HepG2 (cell line): ENCODE results near the gene FXYD1.

Source experiments
- ETV5 ChIP-seq: IDR thresholded peaks from 2 replicates; pipeline ENCODE4 v1.6.1; 2018; ENCODE audit warnings: missing biosample characterization, missing genetic modification reagents, inconsistent platforms, borderline replicate concordance
- POLR2A ChIP-seq, 2 experiments: IDR thresholded peaks; 2 replicates each; pipeline ENCODE4 v1.6.1; 2011; ENCODE audit warnings: low read depth in 2 of 2, low read length in 2 of 2, mild to moderate bottlenecking in 1 of 2, moderate library complexity in 1 of 2; ENCODE audit not compliant: insufficient read depth in 1 of 2
- SP2 ChIP-seq: sonication (generic); formaldehyde crosslinking; IDR thresholded peaks from 2 replicates; pipeline ENCODE4 v1.5.1; 2020; ENCODE audit warnings: mild to moderate bottlenecking, missing genetic modification reagents
- ZNF24 ChIP-seq: fragments of 450-650 bp; IDR thresholded peaks from 2 replicates; pipeline ENCODE4 v1.6.1; 2017; ENCODE audit warnings: antibody characterized with exemption, mild to moderate bottlenecking
- ZNF441 ChIP-seq: sonication (generic); formaldehyde crosslinking; IDR thresholded peaks from 2 replicates; pipeline ENCODE4 v1.7.0; 2021; ENCODE audit warnings: missing genetic modification reagents, borderline replicate concordance
- ZNF781 ChIP-seq: sonication (generic); formaldehyde crosslinking; IDR thresholded peaks from 2 replicates; pipeline ENCODE4 v1.5.1; 2020; ENCODE audit warnings: borderline replicate concordance, mild to moderate bottlenecking, missing genetic modification reagents; ENCODE audit errors: not compliant biosample characterization
- TF ChIP-seq, protein P1 (sequence below): sonication (generic); formaldehyde crosslinking; IDR thresholded peaks from 2 replicates; pipeline ENCODE4 v1.4.0; 2020; ENCODE audit warnings: missing genetic modification reagents, borderline replicate concordance
- TF ChIP-seq, protein P2 (sequence below): sonication (generic); formaldehyde crosslinking; IDR thresholded peaks from 2 replicates; pipeline ENCODE4 v1.4.0; 2020; ENCODE audit warnings: missing genetic modification reagents
- TF ChIP-seq, protein P3 (sequence below): sonication (generic); formaldehyde crosslinking; IDR thresholded peaks from 2 replicates; pipeline ENCODE4 v1.5.0; 2020; ENCODE audit warnings: mild to moderate bottlenecking, missing genetic modification reagents, moderate library complexity

DNA sequence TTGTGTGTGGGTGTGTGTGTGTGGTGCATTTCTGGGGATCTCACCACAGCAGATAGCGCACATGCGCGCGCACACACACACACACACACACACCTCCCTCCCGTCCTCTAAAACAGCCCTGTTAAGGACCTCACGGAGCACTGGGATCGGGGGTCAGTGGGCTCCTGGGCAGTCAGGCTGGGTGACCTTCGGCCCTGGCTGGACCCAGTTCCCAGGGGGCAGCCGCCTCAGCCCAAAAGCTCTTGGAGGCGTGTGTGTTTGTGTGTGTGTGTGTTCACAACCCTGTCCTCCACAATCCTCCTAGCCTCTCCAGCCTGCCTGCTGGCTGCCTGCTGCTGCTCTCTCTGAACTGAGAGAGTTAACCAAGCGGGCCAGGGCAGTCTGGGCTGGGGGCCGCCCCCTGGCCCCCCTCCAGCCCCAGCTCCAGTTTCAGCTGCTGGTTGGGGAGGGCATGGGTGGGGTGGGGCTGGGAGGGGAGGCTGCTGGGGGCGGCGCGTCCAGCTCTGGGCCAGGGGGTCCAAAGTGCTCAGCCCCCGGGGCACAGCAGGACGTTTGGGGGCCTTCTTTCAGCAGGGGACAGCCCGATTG lies at the start of gene FXYD1:
- TF ChIP-seq, protein P1, sequence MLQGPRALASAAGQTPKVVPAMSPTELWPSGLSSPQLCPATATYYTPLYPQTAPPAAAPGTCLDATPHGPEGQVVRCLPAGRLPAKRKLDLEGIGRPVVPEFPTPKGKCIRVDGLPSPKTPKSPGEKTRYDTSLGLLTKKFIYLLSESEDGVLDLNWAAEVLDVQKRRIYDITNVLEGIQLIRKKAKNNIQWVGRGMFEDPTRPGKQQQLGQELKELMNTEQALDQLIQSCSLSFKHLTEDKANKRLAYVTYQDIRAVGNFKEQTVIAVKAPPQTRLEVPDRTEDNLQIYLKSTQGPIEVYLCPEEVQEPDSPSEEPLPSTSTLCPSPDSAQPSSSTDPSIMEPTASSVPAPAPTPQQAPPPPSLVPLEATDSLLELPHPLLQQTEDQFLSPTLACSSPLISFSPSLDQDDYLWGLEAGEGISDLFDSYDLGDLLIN (CRISPR knock-in tag) = no peak
- TF ChIP-seq ZNF441 (CRISPR knock-in tag) (no peak), ZNF24 (no peak), ZNF781 (no peak), ETV5 (CRISPR knock-in tag) (no peak), SP2 (CRISPR knock-in tag) (no peak), POLR2A (IDR thresholded peaks at IDR 0.05; ENCODE audit: insufficient read depth in 1 of 2, low read depth in 2 of 2, low read length in 2 of 2) (peak in 1 of 2 experiments; percentile 63; a peak in 2 of 4 replicates)
- TF ChIP-seq, protein P2, sequence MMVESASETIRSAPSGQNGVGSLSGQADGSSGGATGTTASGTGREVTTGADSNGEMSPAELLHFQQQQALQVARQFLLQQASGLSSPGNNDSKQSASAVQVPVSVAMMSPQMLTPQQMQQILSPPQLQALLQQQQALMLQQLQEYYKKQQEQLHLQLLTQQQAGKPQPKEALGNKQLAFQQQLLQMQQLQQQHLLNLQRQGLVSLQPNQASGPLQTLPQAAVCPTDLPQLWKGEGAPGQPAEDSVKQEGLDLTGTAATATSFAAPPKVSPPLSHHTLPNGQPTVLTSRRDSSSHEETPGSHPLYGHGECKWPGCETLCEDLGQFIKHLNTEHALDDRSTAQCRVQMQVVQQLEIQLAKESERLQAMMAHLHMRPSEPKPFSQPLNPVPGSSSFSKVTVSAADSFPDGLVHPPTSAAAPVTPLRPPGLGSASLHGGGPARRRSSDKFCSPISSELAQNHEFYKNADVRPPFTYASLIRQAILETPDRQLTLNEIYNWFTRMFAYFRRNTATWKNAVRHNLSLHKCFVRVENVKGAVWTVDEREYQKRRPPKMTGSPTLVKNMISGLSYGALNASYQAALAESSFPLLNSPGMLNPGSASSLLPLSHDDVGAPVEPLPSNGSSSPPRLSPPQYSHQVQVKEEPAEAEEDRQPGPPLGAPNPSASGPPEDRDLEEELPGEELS (CRISPR knock-in tag) = no peak
- TF ChIP-seq, protein P3, sequence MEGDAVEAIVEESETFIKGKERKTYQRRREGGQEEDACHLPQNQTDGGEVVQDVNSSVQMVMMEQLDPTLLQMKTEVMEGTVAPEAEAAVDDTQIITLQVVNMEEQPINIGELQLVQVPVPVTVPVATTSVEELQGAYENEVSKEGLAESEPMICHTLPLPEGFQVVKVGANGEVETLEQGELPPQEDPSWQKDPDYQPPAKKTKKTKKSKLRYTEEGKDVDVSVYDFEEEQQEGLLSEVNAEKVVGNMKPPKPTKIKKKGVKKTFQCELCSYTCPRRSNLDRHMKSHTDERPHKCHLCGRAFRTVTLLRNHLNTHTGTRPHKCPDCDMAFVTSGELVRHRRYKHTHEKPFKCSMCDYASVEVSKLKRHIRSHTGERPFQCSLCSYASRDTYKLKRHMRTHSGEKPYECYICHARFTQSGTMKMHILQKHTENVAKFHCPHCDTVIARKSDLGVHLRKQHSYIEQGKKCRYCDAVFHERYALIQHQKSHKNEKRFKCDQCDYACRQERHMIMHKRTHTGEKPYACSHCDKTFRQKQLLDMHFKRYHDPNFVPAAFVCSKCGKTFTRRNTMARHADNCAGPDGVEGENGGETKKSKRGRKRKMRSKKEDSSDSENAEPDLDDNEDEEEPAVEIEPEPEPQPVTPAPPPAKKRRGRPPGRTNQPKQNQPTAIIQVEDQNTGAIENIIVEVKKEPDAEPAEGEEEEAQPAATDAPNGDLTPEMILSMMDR (CRISPR knock-in tag) = no peak
